Stimulated activated naive CD8-positive, alpha-beta T cell treated with anti-CD3 and anti-CD28 coated beads, Interleukin-15, Interleukin-2, amounts not matched to agents 100 ng/mL and 50 ng/mL, for 24 hours (primary cell): ENCODE measurements around the gene FAM227A.
"Not testable (repeated sequence)": the region's sequence is repeated elsewhere in the genome, so short reads cannot be mapped to it uniquely, and the experiment has no call there.

Source experiments
- H3K27ac Mint-ChIP-seq: one replicate; pipeline ENCODE4 v1.8.0; 2021; ENCODE audit warnings: mild to moderate bottlenecking, mixed read lengths
- H3K27me3 Mint-ChIP-seq: one replicate; pipeline ENCODE4 v1.8.0; 2021; ENCODE audit warnings: mixed read lengths
- H3K36me3 Mint-ChIP-seq: one replicate; pipeline ENCODE4 v1.8.0; 2021; ENCODE audit warnings: low read depth, mixed read lengths
- H3K4me1 Mint-ChIP-seq: one replicate; pipeline ENCODE4 v1.8.0; 2021; ENCODE audit warnings: low read depth, mixed read lengths
- H3K4me3 Mint-ChIP-seq: one replicate; pipeline ENCODE4 v1.8.0; 2021; ENCODE audit warnings: mild to moderate bottlenecking, mixed read lengths
- H3K9me3 Mint-ChIP-seq: one replicate; pipeline ENCODE4 v1.8.0; 2021; ENCODE audit warnings: mixed read lengths

FAM227A gene

GRCh38 chr22:38689651-38690050, 33.5 kb upstream of the FAM227A start:
- no peaks in the 10 kb centered on the region for H3K9me3 Mint-ChIP-seq
- H3K4me3 Mint-ChIP-seq = no peak overlapping the region
- H3K36me3 Mint-ChIP-seq = peaks cover 75% of the 10 kb centered on the region
- no peaks in the 10 kb centered on the region for H3K27me3 Mint-ChIP-seq
- H3K4me1 Mint-ChIP-seq = peaks cover 11% of the 10 kb centered on the region
- H3K27ac Mint-ChIP-seq = no peak overlapping the region

- peaks cover 73% of the 10 kb centered on the region for H3K36me3 Mint-ChIP-seq
- H3K4me1 Mint-ChIP-seq = peaks cover 28% of the 10 kb centered on the region
- no peak overlapping the region for H3K27ac Mint-ChIP-seq
- no peaks in the 10 kb centered on the region for H3K9me3 Mint-ChIP-seq
- H3K27me3 Mint-ChIP-seq = no peaks in the 10 kb centered on the region
- H3K4me3 Mint-ChIP-seq = no peak overlapping the region
These were observed 29.6 kb upstream of the FAM227A start for GRCh38 chr22:38685761-38686160.

- H3K36me3 Mint-ChIP-seq = peaks cover 71% of the 10 kb centered on the region
- H3K27ac Mint-ChIP-seq = no peak overlapping the region
- H3K4me3 Mint-ChIP-seq = no peak overlapping the region
These were observed 28.7 kb upstream of the FAM227A start for GRCh38 chr22:38684895-38685294.

DNA sequence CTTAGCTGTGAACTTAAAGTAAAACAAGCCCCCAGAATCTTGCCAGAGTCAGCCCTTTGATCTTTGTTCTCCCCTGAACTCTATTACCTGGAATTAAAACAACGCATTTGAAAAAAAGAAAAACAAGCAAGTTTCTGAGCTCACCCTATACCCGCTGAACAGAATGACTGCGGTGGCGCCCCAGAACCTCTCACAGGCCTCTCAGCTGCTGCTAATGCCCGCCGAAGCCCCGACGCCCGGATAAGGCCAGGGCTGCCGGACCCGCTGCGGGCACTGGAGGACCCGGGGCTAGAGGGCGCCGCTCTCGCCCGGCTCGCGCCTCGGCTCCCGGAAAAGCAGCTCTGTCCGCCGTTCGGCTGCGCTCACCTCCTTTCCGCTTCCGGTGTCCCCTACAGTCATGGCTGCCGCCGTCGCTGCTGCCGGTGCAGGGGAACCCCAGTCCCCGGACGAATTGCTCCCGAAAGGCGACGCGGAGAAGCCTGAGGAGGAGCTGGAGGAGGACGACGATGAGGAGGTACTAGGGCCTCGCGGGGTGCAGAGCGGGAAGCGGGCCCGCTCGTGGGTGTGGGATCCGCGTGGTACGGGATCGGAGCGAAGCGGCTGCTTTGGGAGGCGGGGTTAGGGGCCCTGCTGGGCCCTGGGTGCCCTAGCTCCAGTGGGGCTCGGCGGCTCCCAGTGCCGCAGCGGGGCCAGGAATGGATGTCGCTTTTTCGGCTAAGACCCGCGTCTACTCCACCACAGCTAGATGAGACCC, 25.6 kb upstream of the FAM227A start, which contains the start of gene TOMM22:
TOMM22 (plus strand) TSS at position 376 of the 754 bp plus-strand sequence; CDS start at position 398, 22 bp downstream.
- Mint-ChIP-seq H3K4me3 (peak within 1 kb of the TSS; percentile 100), H3K27ac (peak within 1 kb of the TSS; percentile 99), H3K27me3 (no peaks in the 10 kb centered on the region), H3K9me3 (no peaks in the 10 kb centered on the region), H3K4me1 (peaks cover 28% of the 10 kb centered on the region), H3K36me3 (peaks cover 42% of the 10 kb centered on the region)

More at GRCh38 chr22:38684895-38685294, 28.7 kb upstream of the FAM227A start:
- H3K27me3 Mint-ChIP-seq = no peaks in the 10 kb centered on the region
- no peaks in the 10 kb centered on the region for H3K9me3 Mint-ChIP-seq
- H3K4me1 Mint-ChIP-seq = peaks cover 28% of the 10 kb centered on the region

DNA sequence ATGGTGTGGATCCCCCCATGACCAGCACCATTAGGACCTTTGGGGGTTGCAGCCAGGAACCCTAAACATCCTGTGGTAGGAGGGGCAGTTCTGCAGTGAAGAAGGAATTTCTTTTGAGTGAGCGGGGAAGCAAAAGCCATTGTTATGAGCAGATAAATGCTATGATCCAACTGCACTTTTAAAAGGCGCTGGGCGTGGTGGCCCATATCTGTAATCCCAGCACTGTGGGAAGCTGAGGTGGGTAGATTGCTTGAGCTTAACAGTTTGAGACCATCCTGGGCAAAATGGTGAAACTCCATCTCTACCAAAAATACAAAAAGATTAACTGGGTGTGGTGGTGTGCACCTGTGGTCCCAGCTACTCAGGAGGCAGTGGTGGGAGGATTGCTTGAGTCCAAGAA, 19.6 kb upstream of the FAM227A start:
- H3K9me3 Mint-ChIP-seq = no peaks in the 10 kb centered on the region
- H3K4me3 Mint-ChIP-seq = no peak overlapping the region
- no peaks in the 10 kb centered on the region for H3K27me3 Mint-ChIP-seq
- H3K4me1 Mint-ChIP-seq = no peaks in the 10 kb centered on the region
- peaks cover 19% of the 10 kb centered on the region for H3K36me3 Mint-ChIP-seq
- no peak overlapping the region for H3K27ac Mint-ChIP-seq

GRCh38 chr22:38674888-38675287, 18.7 kb upstream of the FAM227A start:
- Mint-ChIP-seq H3K4me1 (no peaks in the 10 kb centered on the region), H3K4me3 (no peak overlapping the region), H3K9me3 (no peaks in the 10 kb centered on the region), H3K27ac (no peak overlapping the region), H3K36me3 (peaks cover 22% of the 10 kb centered on the region), H3K27me3 (no peaks in the 10 kb centered on the region)

GRCh38 chr22:38657045-38657909, 1.1 kb upstream of the FAM227A start:
- Mint-ChIP-seq H3K36me3 (no peaks in the 10 kb centered on the region), H3K4me1 (peaks cover 21% of the 10 kb centered on the region), H3K27me3 (no peaks in the 10 kb centered on the region), H3K4me3 (peak overlapping the region; percentile 96), H3K27ac (peak overlapping the region; percentile 95), H3K9me3 (no peaks in the 10 kb centered on the region)

- peak overlapping the region; percentile 95 for H3K27ac Mint-ChIP-seq
- no peaks in the 10 kb centered on the region for H3K9me3 Mint-ChIP-seq
- H3K36me3 Mint-ChIP-seq = no peaks in the 10 kb centered on the region
- peak overlapping the region; percentile 96 for H3K4me3 Mint-ChIP-seq
- peaks cover 21% of the 10 kb centered on the region for H3K4me1 Mint-ChIP-seq
- no peaks in the 10 kb centered on the region for H3K27me3 Mint-ChIP-seq
These were observed 505 bp downstream of the FAM227A start for GRCh38 chr22:38655519-38656255.

DNA sequence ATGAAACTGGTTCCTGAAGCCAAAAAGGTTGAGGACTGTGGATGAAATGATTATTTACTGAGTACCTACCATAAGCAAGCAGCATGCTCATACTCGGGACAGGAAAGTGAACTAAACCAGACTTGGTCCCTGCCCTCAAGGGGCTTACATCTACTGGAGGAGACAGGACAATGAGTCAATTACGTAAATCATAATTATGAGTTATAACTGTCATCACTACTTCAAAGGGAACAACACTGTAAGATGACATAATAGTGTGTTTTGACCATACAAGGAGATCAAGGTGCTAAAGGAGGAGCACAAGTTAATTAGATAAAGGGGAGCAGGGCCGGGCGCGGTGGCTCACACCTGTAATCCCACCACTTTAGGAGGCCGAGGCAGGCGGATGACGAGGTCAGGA, 2.5 kb downstream of the FAM227A start:
- peaks cover 20% of the 10 kb centered on the region for H3K4me1 Mint-ChIP-seq
- no peaks in the 10 kb centered on the region for H3K36me3 Mint-ChIP-seq
- no peaks in the 10 kb centered on the region for H3K27me3 Mint-ChIP-seq
- no peak overlapping the region for H3K27ac Mint-ChIP-seq
- no peaks in the 10 kb centered on the region for H3K9me3 Mint-ChIP-seq
- H3K4me3 Mint-ChIP-seq = no peak overlapping the region

DNA sequence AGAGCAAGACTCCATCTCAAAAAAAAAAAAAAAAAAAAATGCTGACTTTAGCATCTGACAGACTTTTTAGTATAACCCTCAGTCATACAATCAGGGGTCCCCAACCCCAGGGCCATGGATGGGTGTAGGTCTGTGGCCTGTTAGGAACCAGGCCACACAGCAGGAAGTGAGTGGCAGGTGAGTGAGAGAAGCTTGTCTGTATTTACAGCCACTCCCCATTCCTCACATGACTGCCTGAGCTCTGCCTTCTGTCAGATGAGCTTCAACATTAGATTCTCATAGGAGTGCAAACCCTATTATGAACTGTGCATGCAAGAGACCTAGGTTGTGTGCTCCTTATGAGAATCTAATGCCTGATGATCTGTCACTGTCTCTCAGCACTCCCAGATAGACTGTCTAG, 3.3 kb downstream of the FAM227A start:
- Mint-ChIP-seq H3K4me3 (no peak overlapping the region), H3K27ac (no peak overlapping the region), H3K36me3 (no peaks in the 10 kb centered on the region), H3K9me3 (no peaks in the 10 kb centered on the region), H3K4me1 (peaks cover 13% of the 10 kb centered on the region), H3K27me3 (no peaks in the 10 kb centered on the region)

- H3K9me3 Mint-ChIP-seq = no peaks in the 10 kb centered on the region
- H3K4me1 Mint-ChIP-seq = no peaks in the 10 kb centered on the region
- H3K27me3 Mint-ChIP-seq = no peaks in the 10 kb centered on the region
- H3K4me3 Mint-ChIP-seq = no peak overlapping the region
- H3K27ac Mint-ChIP-seq = no peak overlapping the region
- H3K36me3 Mint-ChIP-seq = no peaks in the 10 kb centered on the region
These were observed 6.2 kb downstream of the FAM227A start for GRCh38 chr22:38649841-38650522.

- no peak overlapping the region for H3K27ac Mint-ChIP-seq
These were observed 10.8 kb downstream of the FAM227A start for GRCh38 chr22:38645430-38645829.

GRCh38 chr22:38644245-38644644, 11.9 kb downstream of the FAM227A start:
- not testable (repeated sequence) for H3K36me3 Mint-ChIP-seq, H3K4me1 Mint-ChIP-seq, H3K27me3 Mint-ChIP-seq, H3K4me3 Mint-ChIP-seq, H3K9me3 Mint-ChIP-seq, H3K27ac Mint-ChIP-seq

More at GRCh38 chr22:38645430-38645829, 10.8 kb downstream of the FAM227A start:
- Mint-ChIP-seq H3K27me3 (no peaks in the 10 kb centered on the region), H3K9me3 (no peaks in the 10 kb centered on the region), H3K4me1 (no peaks in the 10 kb centered on the region), H3K4me3 (no peak overlapping the region), H3K36me3 (no peaks in the 10 kb centered on the region)

GRCh38 chr22:38641476-38642040, 14.6 kb downstream of the FAM227A start:
- Mint-ChIP-seq H3K4me3 (no peak overlapping the region), H3K36me3 (no peaks in the 10 kb centered on the region), H3K27me3 (no peaks in the 10 kb centered on the region), H3K27ac (no peak overlapping the region), H3K9me3 (no peaks in the 10 kb centered on the region), H3K4me1 (no peaks in the 10 kb centered on the region)
